CD4-positive, alpha-beta T cell (primary cell): Measurements from ENCODE around the gene ROM1. TPM values are rescaled to one million over a fixed set of nuclear protein-coding genes. Genes with fewer than 3 reads are reported as not detected.

ENCODE experiments used
- ATAC-seq: fragments of 200-7000 bp; cut with Tn5 transposase; one replicate; pipeline ENCODE4 v1.10.0; 2022; ENCODE audit warnings: mild to moderate bottlenecking; ENCODE audit not compliant: poor library complexity
- CTCF ChIA-PET: fragments of 350-600 bp; sonication (Branson Sonifier 250); formaldehyde crosslinking; loops from one replicate; lab custom pipeline; 2021; ENCODE audit warnings: antibody characterized with exemption, inconsistent platforms; lab: Charles Lee
- POLR2A ChIA-PET: fragments of 350-600 bp; sonication (Branson Sonifier 250); formaldehyde crosslinking; loops from one replicate; lab custom pipeline; 2021; ENCODE audit warnings: antibody characterized with exemption, inconsistent platforms; lab: Charles Lee
- DNase-seq, 14 experiments: peaks; one replicate each; pipeline ENCODE4 v3.0.0-alpha.2; 2013 to 2020; ENCODE audit warnings: mixed read lengths in 2 of 14
- H3K27ac ChIP-seq, 2 donors: one replicate each; pipeline versions ENCODE4 v1.5.1 to v1.7.0; 2013; ENCODE audit warnings: low read length in 2 of 2, low read depth in 1 of 2, mild to moderate bottlenecking in 1 of 2
- H3K27me3 ChIP-seq, 2 experiments: 1 replicate in 1 of 2; 2 replicates in 1 of 2; pipeline versions ENCODE4 v1.6.1 to v1.7.0; 2013; ENCODE audit warnings: low read length in 2 of 2, control low read depth in 1 of 2, mild to moderate bottlenecking in 1 of 2, moderate library complexity in 1 of 2; ENCODE audit not compliant: insufficient read depth in 2 of 2, control insufficient read depth in 1 of 2
- H3K36me3 ChIP-seq: one replicate; pipeline ENCODE4 v1.6.1; 2013; ENCODE audit warnings: low read length, control low read depth; ENCODE audit not compliant: insufficient read depth
- H3K4me1 ChIP-seq: one replicate; pipeline ENCODE4 v1.6.1; 2013; ENCODE audit warnings: low read length, control low read depth; ENCODE audit not compliant: insufficient read depth
- H3K4me3 ChIP-seq: one replicate; pipeline ENCODE4 v1.5.1; 2013; ENCODE audit warnings: mild to moderate bottlenecking, low read length, moderate library complexity
- H3K9me3 ChIP-seq, 2 experiments: 1 replicate in 1 of 2; 2 replicates in 1 of 2; pipeline versions ENCODE4 v1.6.1 to v1.7.0; 2013; ENCODE audit warnings: low read length in 2 of 2, mild to moderate bottlenecking in 2 of 2, control low read depth in 1 of 2, moderate library complexity in 1 of 2; ENCODE audit not compliant: control insufficient read depth in 1 of 2, insufficient read depth in 1 of 2
- H3K27ac Mint-ChIP-seq: one replicate; pipeline ENCODE4 v1.8.0; 2020; ENCODE audit warnings: mixed read lengths
- H3K27me3 Mint-ChIP-seq: one replicate; pipeline ENCODE4 v1.8.0; 2021; ENCODE audit warnings: mixed read lengths
- H3K36me3 Mint-ChIP-seq: one replicate; pipeline ENCODE4 v1.8.0; 2021; ENCODE audit warnings: low read depth, mixed read lengths
- H3K4me1 Mint-ChIP-seq: one replicate; pipeline ENCODE4 v1.8.0; 2021; ENCODE audit warnings: low read depth, mixed read lengths
- H3K4me3 Mint-ChIP-seq: one replicate; pipeline ENCODE4 v1.8.0; 2020; ENCODE audit warnings: mild to moderate bottlenecking, mixed read lengths
- H3K9me3 Mint-ChIP-seq: one replicate; pipeline ENCODE4 v1.8.0; 2020; ENCODE audit warnings: mixed read lengths
- intact Hi-C, 2 experiments: fragments of 100-400 bp; cut with DNase I in 1 of 2; cut with micrococcal nuclease in 1 of 2; formaldehyde crosslinking; loops; one replicate each; pipeline versions ENCODE4 v1.15.1 to v1.9.0; 2023 to 2025; cut with DNase I, micrococcal nuclease
- polyA plus RNA-seq, 2 donors: library from polyadenylated mRNA; unstranded; fragments of 120-200 nt; gene quantifications; one replicate each; pipeline ENCODE4 v1.2.1, GENCODE V29; 2013
- total RNA-seq, 174 experiments: library from RNA in 2 of 174; stranded (reverse) in 2 of 174; gene quantifications; one replicate each; pipeline ENCODE4 v1.2.3 and lab custom pipeline; 2021 to 2026
- TF ChIP-seq, protein P1 (sequence below): fragments of 200-600 bp; IDR thresholded peaks from one replicate; pipeline ENCODE4 v1.8.0; 2022; ENCODE audit warnings: antibody characterized with exemption, mild to moderate bottlenecking

The ROM1 gene, protein sequence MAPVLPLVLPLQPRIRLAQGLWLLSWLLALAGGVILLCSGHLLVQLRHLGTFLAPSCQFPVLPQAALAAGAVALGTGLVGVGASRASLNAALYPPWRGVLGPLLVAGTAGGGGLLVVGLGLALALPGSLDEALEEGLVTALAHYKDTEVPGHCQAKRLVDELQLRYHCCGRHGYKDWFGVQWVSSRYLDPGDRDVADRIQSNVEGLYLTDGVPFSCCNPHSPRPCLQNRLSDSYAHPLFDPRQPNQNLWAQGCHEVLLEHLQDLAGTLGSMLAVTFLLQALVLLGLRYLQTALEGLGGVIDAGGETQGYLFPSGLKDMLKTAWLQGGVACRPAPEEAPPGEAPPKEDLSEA
- total RNA-seq (under 1 TPM; 0.42 to 0.71 TPM), total RNA-seq (lab: John Stamatoyannopoulos, UW) (0.64 to 13.7 (median 2.9) reads per million in 172 experiments)
- 1.2 TPM for polyA plus RNA-seq (2013, experiment 1 of 2)
- 1.2 TPM for polyA plus RNA-seq (2013, experiment 2 of 2)

GRCh38 chr11:62612366-62613290 is at the start of gene ROM1, which contains the start of gene EML3:
ROM1 (plus strand) TSS chr11:62613257; CDS start chr11:62613282, 25 bp downstream.
EML3 (minus strand) TSS chr11:62612775; CDS start chr11:62612457, 318 bp downstream.
- peaks cover 53% of the 10 kb centered on the region for H3K36me3 Mint-ChIP-seq
- H3K27me3 ChIP-seq: no peaks in the 10 kb centered on the region
- ATAC-seq: peak; percentile 76
- TF ChIP-seq, protein P1, sequence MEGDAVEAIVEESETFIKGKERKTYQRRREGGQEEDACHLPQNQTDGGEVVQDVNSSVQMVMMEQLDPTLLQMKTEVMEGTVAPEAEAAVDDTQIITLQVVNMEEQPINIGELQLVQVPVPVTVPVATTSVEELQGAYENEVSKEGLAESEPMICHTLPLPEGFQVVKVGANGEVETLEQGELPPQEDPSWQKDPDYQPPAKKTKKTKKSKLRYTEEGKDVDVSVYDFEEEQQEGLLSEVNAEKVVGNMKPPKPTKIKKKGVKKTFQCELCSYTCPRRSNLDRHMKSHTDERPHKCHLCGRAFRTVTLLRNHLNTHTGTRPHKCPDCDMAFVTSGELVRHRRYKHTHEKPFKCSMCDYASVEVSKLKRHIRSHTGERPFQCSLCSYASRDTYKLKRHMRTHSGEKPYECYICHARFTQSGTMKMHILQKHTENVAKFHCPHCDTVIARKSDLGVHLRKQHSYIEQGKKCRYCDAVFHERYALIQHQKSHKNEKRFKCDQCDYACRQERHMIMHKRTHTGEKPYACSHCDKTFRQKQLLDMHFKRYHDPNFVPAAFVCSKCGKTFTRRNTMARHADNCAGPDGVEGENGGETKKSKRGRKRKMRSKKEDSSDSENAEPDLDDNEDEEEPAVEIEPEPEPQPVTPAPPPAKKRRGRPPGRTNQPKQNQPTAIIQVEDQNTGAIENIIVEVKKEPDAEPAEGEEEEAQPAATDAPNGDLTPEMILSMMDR: peak; percentile 87
- H3K27ac Mint-ChIP-seq: peak within 1 kb of the TSS; percentile 94
- no peaks in the 10 kb centered on the region for H3K9me3 ChIP-seq
- H3K9me3 Mint-ChIP-seq: no peaks in the 10 kb centered on the region
- H3K27me3 Mint-ChIP-seq: no peaks in the 10 kb centered on the region
- CTCF ChIA-PET: interaction anchor here (0.6 to 3.0 kb wide), 18 partner anchors 9 to 114 kb away, joined by 3 to 20 read pairs (median 4); partner anchors contain the start of genes B3GAT3, C11orf98, CSKMT and EEF1G
- H3K4me3 ChIP-seq: peak within 1 kb of the TSS; percentile 92
- POLR2A ChIA-PET: interaction anchor here (0.7 to 5.7 kb wide), 17 partner anchors 10 to 268 kb away, joined by 3 to 55 read pairs (median 7); partner anchors contain the start of genes B3GAT3, C11orf98, CSKMT and INTS5
- peaks cover 66% of the 10 kb centered on the region for H3K36me3 ChIP-seq
- peaks cover 44% of the 10 kb centered on the region for H3K4me1 Mint-ChIP-seq
- peak; percentile 77 to 94 (median 89) for DNase-seq
- peaks cover 63% of the 10 kb centered on the region for H3K4me1 ChIP-seq
- peak within 1 kb of the TSS; percentile 90 for H3K4me3 Mint-ChIP-seq
- peak within 1 kb of the TSS; percentile 78 to 90 for H3K27ac ChIP-seq
- intact Hi-C loops: loop anchor here (1.0 to 5.0 kb wide), 4 partner anchors 20 to 40 kb away; partner anchors contain the start of genes GANAB (in 1 of the 2), INTS5 (in 1 of the 2) and TUT1 (in 1 of the 2)

- intact Hi-C loops: no loop called here
- Histone ChIP-seq H3K27me3 (no peaks in the 10 kb centered on the region), H3K36me3 (peaks cover 76% of the 10 kb centered on the region), H3K9me3 (no peaks in the 10 kb centered on the region), H3K4me3 (no peak overlapping the region), H3K4me1 (peaks cover 24% of the 10 kb centered on the region), H3K27ac (no peak overlapping the region)
- ChIA-PET POLR2A (interaction anchor here (0.6 to 1.5 kb wide), 3 partner anchors 9 to 100 kb away, joined by 3 to 5 read pairs (median 5); partner anchors contain the start of genes C11orf98, CSKMT and TUT1), CTCF (interaction anchor here (1.2 to 12.2 kb wide), 3 partner anchors 22 to 141 kb away, joined by 4 to 92 read pairs (median 5); partner anchors contain the start of gene TUT1)
- Mint-ChIP-seq H3K9me3 (no peaks in the 10 kb centered on the region), H3K4me1 (peaks cover 36% of the 10 kb centered on the region), H3K27me3 (no peaks in the 10 kb centered on the region), H3K27ac (peak overlapping the region; percentile 38), H3K36me3 (peaks cover 79% of the 10 kb centered on the region), H3K4me3 (no peak overlapping the region)
- TF ChIP-seq, protein P1: no peak
- ATAC-seq (no peak), DNase-seq (no peak)
Observed at GRCh38 chr11:62565100-62565802, 47.8 kb upstream of the ROM1 start.
